Lower leg skin (tissue), 3 donors: ENCODE results near the gene FZR1.

Experiments
- POLR2A ChIP-seq, 2 donors: fragments of 450-650 bp; IDR thresholded peaks; one replicate each; pipeline ENCODE4 v1.6.1; 2016 to 2017; ENCODE audit warnings: antibody characterized with exemption in 2 of 2, mild to moderate bottlenecking in 1 of 2, moderate library complexity in 1 of 2
- TF ChIP-seq, protein P1 (sequence below), 3 donors: fragments of 450-650 bp; IDR thresholded peaks; one replicate each; pipeline ENCODE4 v1.5.1; 2016; ENCODE audit warnings: antibody characterized with exemption in 3 of 3, mild to moderate bottlenecking in 3 of 3, moderate library complexity in 2 of 3

DNA sequence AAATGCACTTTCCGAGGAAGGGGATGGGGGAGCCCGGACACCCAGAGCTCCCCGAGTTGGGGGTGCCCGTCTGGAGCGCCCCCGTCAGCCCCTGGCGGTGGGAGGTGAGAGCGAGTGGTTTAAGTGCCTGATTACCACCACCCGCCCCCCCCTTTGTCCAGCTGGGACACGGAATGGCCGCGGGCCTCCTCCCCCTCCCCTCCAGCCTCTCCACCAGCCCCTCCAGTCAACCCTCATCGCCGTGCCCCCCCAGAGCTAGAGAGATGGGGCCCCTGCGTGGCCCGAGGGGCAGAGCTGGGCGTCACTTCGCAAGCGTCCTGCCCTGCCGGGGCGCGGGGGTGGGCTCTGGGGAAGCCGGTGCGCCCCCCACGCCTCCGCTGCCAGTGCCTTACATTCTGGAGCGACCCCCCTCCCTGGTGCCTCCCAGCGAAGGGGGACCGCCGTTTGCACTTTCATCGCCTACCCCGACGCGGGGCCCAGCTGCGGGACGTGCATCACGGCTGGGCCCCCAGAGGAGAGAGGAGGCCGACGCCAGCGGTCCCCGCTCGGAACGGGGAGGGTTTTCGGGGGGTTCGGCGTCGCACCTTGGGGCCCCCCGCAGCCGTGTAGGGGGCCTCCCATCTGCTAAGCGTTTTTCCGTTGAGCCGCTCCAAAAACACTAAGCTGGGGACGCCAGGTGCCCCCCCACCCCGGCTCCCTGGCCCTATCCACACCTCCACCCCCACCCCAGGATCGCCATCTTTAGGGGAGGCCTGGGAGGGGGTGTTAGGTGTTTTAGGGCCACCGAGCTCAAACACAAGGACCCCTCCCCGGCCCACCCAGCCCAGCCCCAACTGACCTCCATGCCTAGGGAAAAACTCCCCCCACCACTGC lies 42.2 kb upstream of the FZR1 start:
- TF ChIP-seq, protein P1, sequence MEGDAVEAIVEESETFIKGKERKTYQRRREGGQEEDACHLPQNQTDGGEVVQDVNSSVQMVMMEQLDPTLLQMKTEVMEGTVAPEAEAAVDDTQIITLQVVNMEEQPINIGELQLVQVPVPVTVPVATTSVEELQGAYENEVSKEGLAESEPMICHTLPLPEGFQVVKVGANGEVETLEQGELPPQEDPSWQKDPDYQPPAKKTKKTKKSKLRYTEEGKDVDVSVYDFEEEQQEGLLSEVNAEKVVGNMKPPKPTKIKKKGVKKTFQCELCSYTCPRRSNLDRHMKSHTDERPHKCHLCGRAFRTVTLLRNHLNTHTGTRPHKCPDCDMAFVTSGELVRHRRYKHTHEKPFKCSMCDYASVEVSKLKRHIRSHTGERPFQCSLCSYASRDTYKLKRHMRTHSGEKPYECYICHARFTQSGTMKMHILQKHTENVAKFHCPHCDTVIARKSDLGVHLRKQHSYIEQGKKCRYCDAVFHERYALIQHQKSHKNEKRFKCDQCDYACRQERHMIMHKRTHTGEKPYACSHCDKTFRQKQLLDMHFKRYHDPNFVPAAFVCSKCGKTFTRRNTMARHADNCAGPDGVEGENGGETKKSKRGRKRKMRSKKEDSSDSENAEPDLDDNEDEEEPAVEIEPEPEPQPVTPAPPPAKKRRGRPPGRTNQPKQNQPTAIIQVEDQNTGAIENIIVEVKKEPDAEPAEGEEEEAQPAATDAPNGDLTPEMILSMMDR (IDR thresholded peaks at IDR 0.05): no peak
- no peak for TF ChIP-seq POLR2A (IDR thresholded peaks at IDR 0.05)
